Neuronal stem cell (in vitro differentiated cells): ENCODE measurements around the gene LCOR.

Source experiments
- DNase-seq: peaks from one replicate; pipeline ENCODE4 v3.0.0-alpha.2; 2013; ENCODE audit warnings: low spot score
- H2AFZ ChIP-seq: one replicate; pipeline ENCODE4 v1.6.1; 2013; ENCODE audit warnings: mild to moderate bottlenecking, low read length, inconsistent platforms
- H2AK5ac ChIP-seq: 2 replicates; pipeline ENCODE4 v1.6.1; 2013; ENCODE audit warnings: low read depth, mild to moderate bottlenecking, inconsistent platforms, low read length, moderate library complexity, mixed read lengths
- H2BK120ac ChIP-seq: 2 replicates; pipeline ENCODE4 v1.6.1; 2013; ENCODE audit warnings: low read depth, mild to moderate bottlenecking, inconsistent platforms, low read length, moderate library complexity, mixed read lengths
- H2BK12ac ChIP-seq: one replicate; pipeline ENCODE4 v1.6.1; 2013; ENCODE audit warnings: low read length, inconsistent platforms
- H2BK15ac ChIP-seq: 2 replicates; pipeline ENCODE4 v1.6.1; 2013; ENCODE audit warnings: mild to moderate bottlenecking, low read length, inconsistent platforms, mixed read lengths
- H2BK5ac ChIP-seq: one replicate; pipeline ENCODE4 v1.6.1; 2013; ENCODE audit warnings: inconsistent platforms, mild to moderate bottlenecking, low read length, moderate library complexity
- H3K14ac ChIP-seq: one replicate; pipeline ENCODE4 v1.6.1; 2013; ENCODE audit warnings: low read length, inconsistent platforms
- H3K18ac ChIP-seq: 2 replicates; pipeline ENCODE4 v1.6.1; 2013; ENCODE audit warnings: low read length, inconsistent platforms
- H3K23ac ChIP-seq: 2 replicates; pipeline ENCODE4 v1.6.1; 2013; ENCODE audit warnings: low read depth, mild to moderate bottlenecking, mixed read lengths, low read length, inconsistent platforms; ENCODE audit not compliant: poor library complexity
- H3K27ac ChIP-seq: replicated peaks from 3 replicates; pipeline ENCODE4 v1.5.1; 2013; ENCODE audit warnings: low read length, inconsistent platforms
- H3K27me3 ChIP-seq, 3 experiments: 2 replicates each; pipeline ENCODE4 v1.6.1; 2013; ENCODE audit warnings: low read length in 3 of 3, mild to moderate bottlenecking in 2 of 3, inconsistent platforms in 1 of 3, low read depth in 1 of 3, mixed read lengths in 1 of 3, moderate library complexity in 1 of 3; ENCODE audit not compliant: control insufficient read depth in 3 of 3, insufficient read depth in 3 of 3
- H3K36me3 ChIP-seq, 2 donors: replicated peaks in 1 of 2; 2 replicates each; pipeline ENCODE4 v1.6.1; 2013; ENCODE audit warnings: low read length in 2 of 2; ENCODE audit not compliant: control insufficient read depth in 2 of 2, insufficient read depth in 2 of 2
- H3K4ac ChIP-seq: 2 replicates; pipeline ENCODE4 v1.6.1; 2013; ENCODE audit warnings: inconsistent platforms, mild to moderate bottlenecking, low read length, moderate library complexity
- H3K4me1 ChIP-seq, 2 donors: 1 replicate in 1 of 2; 2 replicates in 1 of 2; pipeline ENCODE4 v1.6.1; 2013; ENCODE audit warnings: low read length in 2 of 2, low read depth in 1 of 2; ENCODE audit not compliant: control insufficient read depth in 2 of 2, insufficient read depth in 1 of 2
- H3K4me2 ChIP-seq: one replicate; pipeline ENCODE4 v1.6.1; 2013; ENCODE audit warnings: mild to moderate bottlenecking, low read length, inconsistent platforms; ENCODE audit not compliant: insufficient read depth, poor library complexity, severe bottlenecking
- H3K4me3 ChIP-seq, 2 donors: 2 replicates each; pipeline ENCODE4 v1.5.1; 2013; ENCODE audit warnings: low read length in 2 of 2, mild to moderate bottlenecking in 2 of 2, inconsistent platforms in 1 of 2, moderate library complexity in 1 of 2
- H3K79me1 ChIP-seq: one replicate; pipeline ENCODE4 v1.6.1; 2013; ENCODE audit warnings: low read depth, mild to moderate bottlenecking, inconsistent platforms, low read length, moderate library complexity
- H3K9ac ChIP-seq: one replicate; pipeline ENCODE4 v1.6.1; 2013; ENCODE audit warnings: mild to moderate bottlenecking, low read depth, low read length, inconsistent platforms; ENCODE audit not compliant: poor library complexity
- H3K9me3 ChIP-seq, 2 donors: replicated peaks in 1 of 2; 2 replicates each; pipeline versions ENCODE3 to v1.6.1; 2013; ENCODE audit warnings: low read length in 2 of 2, mild to moderate bottlenecking in 2 of 2, inconsistent platforms in 1 of 2, low read depth in 1 of 2, mixed read lengths in 1 of 2, moderate library complexity in 1 of 2; ENCODE audit not compliant: control insufficient read depth in 2 of 2, insufficient read depth in 1 of 2
- H4K8ac ChIP-seq: one replicate; pipeline ENCODE4 v1.6.1; 2013; ENCODE audit warnings: low read depth, mild to moderate bottlenecking, inconsistent platforms, low read length, moderate library complexity
- H4K91ac ChIP-seq: one replicate; pipeline ENCODE4 v1.6.1; 2013; ENCODE audit warnings: low read length, low read depth, mild to moderate bottlenecking, inconsistent platforms; ENCODE audit not compliant: poor library complexity
- WGBS, 2 donors: extraction: QIAGEN DNeasy Blood & Tissue Kit; methylation state at CpG; one replicate each; pipeline ENCODE4 v1.1.7; 2013; ENCODE audit warnings: missing lambda C conversion rate in 2 of 2, mixed read lengths in 1 of 2; ENCODE audit not compliant: insufficient read length in 2 of 2, insufficient replicate concordance in 1 of 2; ENCODE audit errors: extremely low coverage in 2 of 2; 5-methylcytosine and 5-hydroxymethylcytosine counted together

Gene LCOR

GRCh38 chr10:97018251-97019212, 186.4 kb downstream of the LCOR start:
- no peak overlapping the region for H3K4me2 ChIP-seq
- H3K9ac ChIP-seq: peak overlapping the region; percentile 72
- H4K91ac ChIP-seq: no peak overlapping the region
- H3K4me3 ChIP-seq: no peak overlapping the region
- WGBS, 2 donors: no CpG with 5 or more reads among the region's 18 CpGs
- no peaks in the 10 kb centered on the region for H3K9me3 ChIP-seq
- H2AFZ ChIP-seq: no peak overlapping the region
- no peaks in the 10 kb centered on the region for H3K79me1 ChIP-seq
- H3K18ac ChIP-seq: peak overlapping the region; percentile 85
- H2BK15ac ChIP-seq: peak overlapping the region; percentile 81
- no peak overlapping the region for H2BK120ac ChIP-seq
- H3K4me1 ChIP-seq: peaks cover 27 to 44% of the 10 kb centered on the region in 2 donors
- peak overlapping the region; percentile 51 for H2BK12ac ChIP-seq
- peaks cover 0 to 6% (median 0%) of the 10 kb centered on the region in 3 experiments for H3K27me3 ChIP-seq
- no peak for DNase-seq
- H2BK5ac ChIP-seq: peak overlapping the region; percentile 44
- no peaks in the 10 kb centered on the region for H3K36me3 ChIP-seq
- H3K4ac ChIP-seq: peak overlapping the region; percentile 37
- H2AK5ac ChIP-seq: peak overlapping the region; percentile 80
- no peak overlapping the region for H3K27ac ChIP-seq
- H3K23ac ChIP-seq: peak overlapping the region; percentile 31
- H4K8ac ChIP-seq: no peak overlapping the region
- H3K14ac ChIP-seq: peak overlapping the region; percentile 65

GRCh38 chr10:97019213-97019844, 187.2 kb downstream of the LCOR start:
- Histone ChIP-seq H3K36me3 (no peaks in the 10 kb centered on the region), H2BK120ac (no peak overlapping the region), H3K4me2 (no peak overlapping the region), H2BK12ac (peak overlapping the region; percentile 51), H2BK15ac (peak overlapping the region; percentile 81), H3K4me3 (no peak overlapping the region), H3K9ac (no peak overlapping the region), H2AFZ (no peak overlapping the region), H3K27me3 (peaks cover 0 to 6% (median 0%) of the 10 kb centered on the region in 3 experiments), H3K4ac (peak overlapping the region; percentile 40), H3K27ac (no peak overlapping the region), H3K9me3 (no peaks in the 10 kb centered on the region), H4K91ac (peak overlapping the region; percentile 33), H4K8ac (no peak overlapping the region), H3K18ac (peak overlapping the region; percentile 84), H2AK5ac (peak overlapping the region; percentile 80), H3K4me1 (peaks cover 27 to 51% of the 10 kb centered on the region in 2 donors), H3K23ac (peak overlapping the region; percentile 31), H3K14ac (no peak overlapping the region), H2BK5ac (peak overlapping the region; percentile 44), H3K79me1 (no peaks in the 10 kb centered on the region)
- WGBS, 2 donors: no CpG with 5 or more reads among the region's 12 CpGs
- DNase-seq: no peak

- peaks cover 27 to 52% of the 10 kb centered on the region in 2 donors for H3K4me1 ChIP-seq
- no peak overlapping the region for H3K4me3 ChIP-seq
- no peak overlapping the region for H2BK5ac ChIP-seq
- H4K91ac ChIP-seq: no peak overlapping the region
- H3K79me1 ChIP-seq: no peaks in the 10 kb centered on the region
- H3K9me3 ChIP-seq: no peaks in the 10 kb centered on the region
- H2BK15ac ChIP-seq: peak overlapping the region; percentile 13
- H2AFZ ChIP-seq: peak overlapping the region; percentile 38
- H3K27me3 ChIP-seq: peaks cover 0 to 6% (median 0%) of the 10 kb centered on the region in 3 experiments
- no peak overlapping the region for H3K23ac ChIP-seq
- H3K14ac ChIP-seq: peak overlapping the region; percentile 77
- no peak overlapping the region for H4K8ac ChIP-seq
- H3K4me2 ChIP-seq: no peak overlapping the region
- peak overlapping the region; percentile 64 for H2BK12ac ChIP-seq
- no peak overlapping the region for H3K4ac ChIP-seq
- peak; percentile 65 for DNase-seq
- no CpG with 5 or more reads among the region's 25 CpGs for WGBS, 2 donors
- peak overlapping the region; percentile 38 for H2AK5ac ChIP-seq
- peak overlapping the region; percentile 44 for H3K27ac ChIP-seq
- H3K9ac ChIP-seq: peak overlapping the region; percentile 24
- H2BK120ac ChIP-seq: no peak overlapping the region
- H3K36me3 ChIP-seq: no peaks in the 10 kb centered on the region
- H3K18ac ChIP-seq: peak overlapping the region; percentile 86
Measured at GRCh38 chr10:97020452-97021400, 188.6 kb downstream of the LCOR start.
